GM18498 (cell line): ENCODE measurements around the gene LYPD4.
"Not testable (repeated sequence)": the region's sequence is repeated elsewhere in the genome, so short reads cannot be mapped to it uniquely, and the experiment has no call there.

ENCODE experiments used
- ATAC-seq: cut with Tn5 transposase; IDR thresholded peaks from one replicate; pipeline ENCODE4 v1.9.1; 2021; ENCODE audit warnings: mild to moderate bottlenecking, moderate library complexity; ENCODE audit not compliant: unreplicated experiment

Gene LYPD4

DNA sequence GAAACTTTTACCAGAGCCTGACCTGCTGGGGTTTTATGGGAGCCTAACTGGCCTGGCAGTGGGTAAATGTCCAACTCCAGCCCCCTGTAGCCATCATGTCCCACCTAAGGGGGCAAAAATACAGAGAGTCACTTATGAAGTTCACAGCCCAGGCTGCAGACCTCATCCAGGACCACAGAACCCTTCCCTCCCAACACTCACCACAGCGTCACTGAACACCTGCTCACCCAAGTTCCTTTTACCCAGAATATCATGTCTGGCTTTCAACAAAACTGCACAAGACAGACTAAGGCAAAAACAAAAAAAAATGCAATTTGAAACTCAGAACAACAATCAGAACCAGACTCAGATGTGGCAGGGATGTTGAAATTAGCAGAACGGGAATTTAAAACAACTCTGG is 41.7 kb downstream of the LYPD4 start:
- no peak for ATAC-seq

DNA sequence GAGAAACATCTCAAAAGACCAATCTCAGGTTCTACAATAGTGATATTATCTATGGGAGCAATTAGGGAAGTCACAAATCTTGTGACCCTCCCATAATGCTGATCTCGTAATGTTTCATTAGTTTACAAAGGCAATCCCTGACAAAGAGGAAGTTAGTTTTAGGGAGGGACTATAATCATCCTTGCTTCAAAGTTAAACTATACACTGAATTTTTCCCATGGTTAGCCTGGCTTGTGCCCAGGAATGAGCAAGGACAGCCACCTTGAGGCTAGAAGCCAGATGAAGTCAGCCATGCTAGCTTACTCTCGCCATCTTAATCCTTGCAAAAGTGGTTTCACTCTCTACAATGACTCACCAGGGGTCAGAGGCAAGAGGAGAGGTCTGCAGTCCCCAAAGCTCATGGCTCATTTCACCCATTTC is 42.7 kb downstream of the LYPD4 start:
- ATAC-seq: no peak

DNA sequence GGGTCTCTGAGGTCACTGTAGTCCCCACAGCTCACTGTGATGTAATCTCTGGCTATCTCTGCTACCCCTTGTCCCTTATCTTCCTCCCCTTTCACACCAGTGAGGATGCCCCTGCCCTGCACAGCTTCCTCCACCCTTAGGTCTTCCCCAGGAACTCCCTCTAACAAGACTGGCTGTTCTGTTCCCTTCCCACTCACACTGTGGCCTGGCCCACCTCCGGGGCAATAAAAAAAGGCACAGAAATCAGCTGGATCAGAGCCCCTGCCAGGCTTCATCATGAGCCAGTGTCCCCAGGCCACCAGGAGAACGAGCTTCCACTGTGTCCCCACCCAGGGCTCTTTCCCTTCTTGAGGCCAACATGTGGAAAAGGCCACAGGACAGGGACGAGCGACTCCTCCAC is 43.5 kb downstream of the LYPD4 start:
- ATAC-seq: no peak

DNA sequence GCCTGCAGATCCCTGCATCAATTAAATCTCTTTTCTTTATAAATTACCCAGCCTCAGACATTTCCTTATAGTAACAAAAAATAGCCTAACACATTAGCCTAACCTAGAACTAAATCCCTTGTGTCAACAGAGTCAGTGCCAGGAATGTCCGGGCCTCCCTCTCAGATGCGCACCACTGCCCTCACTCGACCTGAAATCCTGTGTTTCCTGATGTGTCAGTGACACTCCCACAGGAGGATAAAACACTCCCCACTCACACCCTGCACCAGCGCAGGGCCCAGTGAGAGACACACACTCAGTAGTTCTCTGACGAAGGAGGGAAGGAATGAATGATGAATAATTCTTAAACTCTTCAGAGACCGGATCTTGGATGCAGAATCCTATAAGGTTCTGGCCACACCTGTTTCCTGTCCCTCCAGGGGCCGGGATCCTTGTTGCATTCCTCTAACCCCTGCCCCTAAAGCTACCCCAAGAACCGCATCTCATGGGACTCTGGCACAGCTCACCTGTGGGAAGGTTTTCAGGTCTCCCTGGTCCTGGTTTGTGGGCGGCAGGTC is 45.0 kb downstream of the LYPD4 start:
- ATAC-seq: no peak

DNA sequence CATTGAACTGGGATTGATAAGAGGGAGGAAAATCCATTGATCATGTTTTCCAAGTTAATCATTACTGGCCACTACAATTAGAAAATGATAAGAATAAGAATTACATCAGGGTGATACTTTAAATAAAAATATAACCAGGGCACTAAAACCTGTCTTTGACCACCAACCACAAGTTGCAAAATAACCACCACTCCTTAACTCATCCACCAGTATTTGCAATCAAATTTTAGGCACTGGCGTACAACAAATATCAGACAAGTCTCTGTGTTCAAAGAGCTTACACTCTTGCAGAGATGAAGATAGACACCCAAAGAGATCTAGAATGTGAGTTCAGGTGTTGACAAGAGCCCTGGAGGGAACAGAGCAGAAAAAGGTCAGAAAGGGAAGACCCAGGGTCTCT is 47.6 kb downstream of the LYPD4 start:
- no peak for ATAC-seq

DNA sequence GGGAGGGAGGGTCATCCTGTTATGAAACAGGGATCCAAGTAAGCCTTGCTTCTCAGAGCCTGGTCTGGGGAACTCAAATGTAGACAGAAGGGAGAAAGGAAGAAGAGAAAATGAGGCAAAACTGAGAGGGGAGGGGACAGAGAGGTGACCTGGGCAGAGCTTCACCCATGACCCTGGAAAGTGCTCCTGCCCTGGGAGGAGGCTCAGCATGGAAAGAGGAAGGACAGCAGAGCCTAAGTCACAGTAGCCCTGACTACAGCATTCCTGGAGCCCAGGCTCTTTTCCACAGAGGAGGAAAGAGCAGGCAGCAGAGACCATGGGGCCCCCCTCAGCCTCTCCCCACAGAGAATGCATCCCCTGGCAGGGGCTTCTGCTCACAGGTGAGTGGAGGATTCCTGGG is 48.1 kb downstream of the LYPD4 start, which contains the start of gene CEACAM3:
Gene CEACAM3 (plus strand): TSS at position 226 of the 400 bp plus-strand sequence. CDS start 91 bp downstream, at position 317.
- no peak for ATAC-seq

DNA sequence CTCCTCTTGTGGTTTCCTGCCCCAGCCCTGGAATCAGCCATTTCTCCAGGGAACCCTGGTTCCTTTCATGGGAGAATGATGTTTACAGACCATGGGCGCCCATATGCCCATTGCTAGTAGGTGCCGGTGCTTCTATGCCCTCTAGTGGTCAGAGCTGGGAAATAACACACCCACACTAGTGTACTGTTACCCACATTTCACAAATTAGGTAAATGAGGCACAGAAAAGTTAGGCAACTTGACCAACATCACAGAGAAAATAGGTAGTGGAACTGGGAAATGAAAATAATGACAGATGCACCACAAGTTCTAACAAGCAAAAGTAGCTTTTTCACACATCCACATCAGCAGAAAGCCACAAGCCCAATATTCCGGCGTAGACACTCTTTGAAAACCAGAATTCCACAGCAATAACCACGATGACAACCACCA is 49.4 kb downstream of the LYPD4 start:
- peak; percentile 62 for ATAC-seq

DNA sequence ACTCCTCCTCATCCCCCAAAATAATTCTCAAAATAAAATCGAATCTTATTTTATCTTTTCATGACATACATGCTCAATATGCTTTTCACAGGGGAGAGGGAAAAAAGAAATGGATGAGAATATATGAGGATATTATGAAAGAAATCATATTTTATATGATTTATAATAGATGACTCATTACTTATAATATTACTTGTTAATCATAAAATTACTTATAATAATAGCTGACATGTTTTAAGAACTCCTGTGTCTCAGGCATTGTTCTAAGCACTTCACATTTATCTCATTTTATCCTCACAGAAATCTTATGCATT is 51.1 kb downstream of the LYPD4 start:
- ATAC-seq: no peak

DNA sequence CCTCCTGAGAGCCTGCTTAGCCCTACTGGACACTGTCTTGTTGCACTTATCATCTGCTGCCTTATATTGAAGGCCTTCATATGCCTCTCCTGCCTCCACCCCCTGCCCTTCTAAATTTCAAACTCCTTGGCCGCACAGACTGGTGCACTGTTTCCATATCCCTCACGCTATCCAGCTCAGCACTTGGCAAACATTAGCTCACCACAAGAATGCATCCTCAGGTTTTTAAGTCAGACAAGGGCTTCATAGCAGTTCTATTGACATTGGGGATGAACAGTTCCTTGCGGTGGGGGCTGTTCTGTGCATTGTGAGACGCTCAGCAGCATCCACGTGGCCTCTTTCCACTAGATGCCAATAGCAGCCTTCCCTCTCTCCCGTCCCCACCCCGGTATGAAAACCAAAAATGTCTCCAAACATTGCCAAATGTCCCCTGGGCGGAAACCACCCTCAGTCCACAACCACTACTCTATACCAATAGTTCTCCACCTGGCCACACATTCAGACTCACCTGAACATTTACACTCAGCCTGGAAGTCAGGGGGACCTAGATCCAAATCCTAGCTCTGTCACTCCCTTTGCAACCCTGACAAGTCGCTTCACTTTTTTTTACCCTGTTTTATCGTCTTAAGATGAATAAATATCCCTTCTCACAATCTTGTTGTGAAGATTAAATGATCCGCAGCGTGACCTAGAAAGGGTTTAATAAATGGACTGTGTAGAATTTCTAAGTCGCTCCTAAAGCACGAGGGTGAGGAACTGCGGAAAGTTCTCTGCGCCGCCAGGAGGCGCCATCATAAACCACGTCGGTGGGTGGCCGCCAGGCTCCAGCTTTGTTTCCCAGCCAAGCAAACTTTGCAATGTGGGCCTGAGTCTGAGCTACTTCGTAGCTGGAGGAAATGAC is 51.7 kb downstream of the LYPD4 start:
- ATAC-seq: no peak

DNA sequence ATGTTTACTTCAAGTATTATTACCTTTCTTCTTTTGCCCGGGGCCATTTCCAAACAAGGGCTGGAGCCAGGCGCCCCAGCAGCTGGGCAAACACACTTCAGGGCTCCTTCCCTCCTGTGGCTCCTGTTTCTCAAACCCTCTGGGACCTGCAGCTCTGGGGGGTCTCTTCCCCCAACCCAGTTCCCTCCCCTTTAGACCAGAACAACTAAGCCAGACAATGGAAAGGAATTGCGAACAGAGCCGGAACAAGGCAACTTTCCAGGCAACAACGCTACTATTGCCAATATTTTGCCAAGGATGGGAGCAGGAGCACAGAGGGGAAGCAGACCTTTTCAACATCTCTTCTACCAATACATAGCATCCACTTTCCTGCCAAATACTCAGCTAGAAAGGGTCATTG is 55.4 kb downstream of the LYPD4 start:
- not testable (repeated sequence) for ATAC-seq

DNA sequence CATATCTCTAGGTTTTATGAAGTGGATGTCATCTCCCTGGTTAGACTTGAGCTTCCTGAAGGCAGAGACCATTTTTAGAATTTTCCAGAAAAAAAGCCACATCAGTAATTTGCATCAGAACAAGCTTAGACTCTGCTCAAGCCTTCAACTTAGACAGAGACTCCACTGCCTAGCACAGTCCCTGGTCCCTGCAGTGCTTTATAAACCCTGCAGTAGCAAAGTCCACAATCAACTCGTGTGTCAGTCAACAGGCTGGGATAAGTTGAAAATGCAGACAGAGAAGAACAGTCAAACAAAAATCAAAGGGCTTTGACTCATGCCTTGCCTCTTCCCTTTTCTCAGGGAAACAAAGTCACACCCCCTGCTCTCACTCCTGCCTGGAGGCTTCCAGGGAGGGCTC is 56.0 kb downstream of the LYPD4 start:
- not testable (repeated sequence) for ATAC-seq
